Gastrocnemius medialis (tissue), 4 donors: ENCODE measurements around the gene TTC32. TPM values are rescaled to one million over a fixed set of nuclear protein-coding genes. Genes with fewer than 3 reads are reported as not detected.

Source experiments
- ATAC-seq, 2 donors: fragments of 150-250 bp; one replicate each; pipeline ENCODE4 v1.9.1; 2016
- DNase-seq, 2 donors: peaks; one replicate each; pipeline ENCODE4 v3.0.0-alpha.2; 2019
- H3K27ac ChIP-seq, 4 donors: fragments of 200-600 bp; sonication (generic); 1 replicate in 1 of 4; 2 replicates in 3 of 4; pipeline ENCODE4 v1.5.1; 2016 to 2018; ENCODE audit warnings: mild to moderate bottlenecking in 2 of 4, moderate library complexity in 1 of 4
- H3K27me3 ChIP-seq, 3 donors: fragments of 200-600 bp; sonication (generic) in 2 of 3; 1 replicate in 1 of 3; 2 replicates in 2 of 3; pipeline versions ENCODE4 v1.5.1 to v1.6.0; 2016 to 2019; ENCODE audit warnings: mild to moderate bottlenecking in 1 of 3, moderate library complexity in 1 of 3
- H3K36me3 ChIP-seq, 2 donors: fragments of 200-600 bp; sonication (generic) in 1 of 2; one replicate each; pipeline ENCODE4 v1.5.1; 2017 to 2018
- H3K4me1 ChIP-seq, 2 donors: fragments of 200-600 bp; sonication (generic) in 1 of 2; one replicate each; pipeline ENCODE4 v1.5.1; 2016 to 2017; ENCODE audit warnings: mild to moderate bottlenecking in 2 of 2
- H3K4me3 ChIP-seq, 4 donors: fragments of 200-600 bp; sonication (generic) in 3 of 4; 1 replicate in 1 of 4; 2 replicates in 3 of 4; pipeline ENCODE4 v1.5.1; 2016 to 2019; ENCODE audit warnings: mild to moderate bottlenecking in 2 of 4
- H3K9me3 ChIP-seq, 3 donors: fragments of 200-600 bp; sonication (generic) in 2 of 3; 1 replicate in 1 of 3; 2 replicates in 2 of 3; pipeline ENCODE4 v1.5.1; 2016 to 2019
- CTCF ChIP-seq, 5 experiments: fragments of 450-650 bp in 3 of 5; fragments of 200-600 bp in 2 of 5; sonication (generic) in 2 of 5; IDR thresholded peaks in 4 of 5; conservative IDR thresholded peaks in 1 of 5; 1 replicate in 4 of 5; 2 replicates in 1 of 5; pipeline ENCODE4 v1.5.1; 2016 to 2019; ENCODE audit warnings: antibody characterized with exemption in 5 of 5, mild to moderate bottlenecking in 3 of 5, moderate library complexity in 3 of 5
- POLR2A ChIP-seq, 2 donors: fragments of 450-650 bp; IDR thresholded peaks; one replicate each; pipeline ENCODE4 v1.6.1; 2017; ENCODE audit warnings: antibody characterized with exemption in 2 of 2, mild to moderate bottlenecking in 2 of 2, moderate library complexity in 2 of 2
- in situ Hi-C, 4 donors: fragments of 200-750 bp; cut with MboI; loops; one replicate each; pipeline versions ENCODE4 v1.15.0 to v1.8.0; 2017; ENCODE audit warnings: low sequenced_read_pairs in 4 of 4
- intact Hi-C: fragments of 100-400 bp; cut with DNase I; formaldehyde crosslinking; loops from one replicate; pipeline ENCODE4 v1.15.1; 2023; ENCODE audit warnings: low total_unique reads
- total RNA-seq, 4 donors: library from RNA; depleted of rRNA; stranded (reverse); fragments of >200 nt; gene quantifications; one replicate each; pipeline versions ENCODE4 v1.1.0 to v1.2.3, GENCODE V29; 2016

TTC32 gene
- total RNA-seq, 4 donors from 2014 or later = 6.6 to 19.6 (median 10.7) TPM

- Histone ChIP-seq H3K4me1 (peaks cover 0 to 9% of the 10 kb centered on the region in 2 donors), H3K4me3 (no peak overlapping the region), H3K9me3 (no peaks in the 10 kb centered on the region), H3K27ac (no peak overlapping the region), H3K36me3 (no peaks in the 10 kb centered on the region), H3K27me3 (no peaks in the 10 kb centered on the region)
- ATAC-seq = no peak
- in situ Hi-C loops (no loop called here), intact Hi-C loops (no loop called here)
- TF ChIP-seq CTCF (IDR thresholded peaks at IDR 0.05 in 4 of 5, conservative IDR thresholded peaks at IDR 0.05 in 1 of 5) = no peak
- no peak for TF ChIP-seq POLR2A (IDR thresholded peaks at IDR 0.05)
- no peak for DNase-seq
Observed at GRCh38 chr2:19887510-19887909, 14.3 kb downstream of the TTC32 start.

DNA sequence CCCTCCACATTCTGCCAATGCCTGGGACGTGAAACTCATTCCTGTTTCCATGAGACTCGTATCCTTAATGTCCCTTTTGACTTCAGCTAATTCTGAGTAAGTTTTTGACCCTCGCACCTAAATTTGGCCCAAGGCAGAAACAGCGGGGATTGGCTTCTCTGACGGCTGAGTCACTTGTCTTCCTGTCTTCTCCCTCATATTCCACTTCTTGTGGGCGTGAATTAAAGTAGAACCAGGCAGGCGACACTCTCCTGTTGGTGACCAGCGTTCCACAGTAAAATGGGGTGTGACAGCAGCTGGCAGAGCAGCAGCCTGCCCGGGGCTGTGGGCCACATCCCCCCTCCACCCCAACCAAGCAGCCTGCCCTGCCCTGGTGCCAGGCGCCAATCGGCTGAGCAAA, 15.5 kb downstream of the TTC32 start:
- Histone ChIP-seq H3K27ac (no peak overlapping the region), H3K4me3 (no peak overlapping the region), H3K4me1 (peaks cover 0 to 9% of the 10 kb centered on the region in 2 donors), H3K27me3 (no peaks in the 10 kb centered on the region), H3K9me3 (no peaks in the 10 kb centered on the region), H3K36me3 (no peaks in the 10 kb centered on the region)
- TF ChIP-seq CTCF (IDR thresholded peaks at IDR 0.05 in 4 of 5, conservative IDR thresholded peaks at IDR 0.05 in 1 of 5) (no peak), POLR2A (IDR thresholded peaks at IDR 0.05) (no peak)
- DNase-seq (no peak), ATAC-seq (no peak)
- intact Hi-C loops = no loop called here
- in situ Hi-C loops = no loop called here

- H3K27ac ChIP-seq = no peak overlapping the region
- no peaks in the 10 kb centered on the region for H3K27me3 ChIP-seq
- no peak for DNase-seq
- intact Hi-C loops = no loop called here
- no peaks in the 10 kb centered on the region for H3K36me3 ChIP-seq
- ATAC-seq = no peak
- no peak for TF ChIP-seq CTCF (IDR thresholded peaks at IDR 0.05 in 4 of 5, conservative IDR thresholded peaks at IDR 0.05 in 1 of 5)
- no peak for TF ChIP-seq POLR2A (IDR thresholded peaks at IDR 0.05)
- in situ Hi-C loops = no loop called here
- no peak overlapping the region for H3K4me3 ChIP-seq
- H3K9me3 ChIP-seq = no peaks in the 10 kb centered on the region
- peaks cover 0 to 9% of the 10 kb centered on the region in 2 donors for H3K4me1 ChIP-seq
Observed at GRCh38 chr2:19885791-19886190, 16.0 kb downstream of the TTC32 start.

- in situ Hi-C loops = no loop called here
- Histone ChIP-seq H3K4me1 (peaks cover 0 to 7% of the 10 kb centered on the region in 2 donors), H3K27ac (no peak overlapping the region), H3K27me3 (no peaks in the 10 kb centered on the region), H3K36me3 (no peaks in the 10 kb centered on the region), H3K9me3 (no peaks in the 10 kb centered on the region), H3K4me3 (no peak overlapping the region)
- no peak for ATAC-seq
- TF ChIP-seq CTCF (IDR thresholded peaks at IDR 0.05 in 4 of 5, conservative IDR thresholded peaks at IDR 0.05 in 1 of 5) = no peak
- TF ChIP-seq POLR2A (IDR thresholded peaks at IDR 0.05) = no peak
- intact Hi-C loops = no loop called here
- DNase-seq = no peak
Observed at GRCh38 chr2:19883971-19884720, 17.6 kb downstream of the TTC32 start.

DNA sequence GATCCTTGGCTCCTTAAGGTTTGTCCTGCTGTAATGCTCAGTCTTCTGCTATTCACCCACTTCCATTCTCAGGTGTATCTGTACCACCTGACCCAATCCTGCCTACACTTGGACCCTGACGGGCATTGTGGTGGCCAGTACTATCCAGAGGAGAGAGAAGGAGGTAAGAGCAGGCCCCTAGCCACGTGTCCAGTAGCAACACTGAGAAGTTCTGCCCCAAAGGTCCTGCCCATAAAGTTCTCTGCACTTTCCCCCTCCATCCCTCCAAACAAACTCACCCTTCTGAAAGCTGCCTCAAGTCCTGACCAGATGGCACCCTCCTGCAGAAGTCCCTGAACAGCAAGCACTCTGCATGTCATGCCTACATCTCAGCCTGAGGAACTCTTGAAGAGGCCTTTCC, 18.3 kb downstream of the TTC32 start:
- DNase-seq (no peak), ATAC-seq (no peak)
- Histone ChIP-seq H3K4me3 (no peak overlapping the region), H3K4me1 (peaks cover 0 to under 1% of the 10 kb centered on the region in 2 donors), H3K27me3 (no peaks in the 10 kb centered on the region), H3K9me3 (no peaks in the 10 kb centered on the region), H3K36me3 (no peaks in the 10 kb centered on the region), H3K27ac (no peak overlapping the region)
- TF ChIP-seq POLR2A (IDR thresholded peaks at IDR 0.05) = no peak
- no peak for TF ChIP-seq CTCF (IDR thresholded peaks at IDR 0.05 in 4 of 5, conservative IDR thresholded peaks at IDR 0.05 in 1 of 5)
- in situ Hi-C loops (no loop called here), intact Hi-C loops (no loop called here)
